ENCODE data around the gene TMC7. TPM values are rescaled to one million over a fixed set of nuclear protein-coding genes. Genes with fewer than 3 reads are reported as not detected.

TMC7 gene
- total and polyA plus RNA-seq, 12 donors, result 0.76 to 1.9 (median 1.2) TPM

- Histone ChIP-seq H3K36me3 (no peaks in the 10 kb centered on the region), H3K27me3 (no peaks in the 10 kb centered on the region), H3K9me3 (no peaks in the 10 kb centered on the region), H3K4me1 (peaks cover 0 to 36% (median 7%) of the 10 kb centered on the region in 9 donors), H3K27ac (no peak overlapping the region), H3K4me3 (no peak overlapping the region)
- TF ChIP-seq CTCF (IDR thresholded peaks at IDR 0.05), result no peak
- ATAC-seq, result no peak
- intact Hi-C loops (cut with DNase I), result no loop called here
- 90 to 92% methylated on average over 9 of the region's 9 CpGs for WGBS, 2 donors
- no peak for DNase-seq
Measured at GRCh38 chr16:19108409-19109287, 124.9 kb downstream of the TMC7 start.

GRCh38 chr16:19109288-19109664 lies 125.5 kb downstream of the TMC7 start:
- Histone ChIP-seq H3K27me3 (no peaks in the 10 kb centered on the region), H3K9me3 (no peaks in the 10 kb centered on the region), H3K27ac (no peak overlapping the region), H3K36me3 (no peaks in the 10 kb centered on the region), H3K4me3 (no peak overlapping the region), H3K4me1 (peaks cover 0 to 36% (median 7%) of the 10 kb centered on the region in 9 donors)
- DNase-seq (no peak), ATAC-seq (no peak)
- intact Hi-C loops (cut with DNase I), result no loop called here
- TF ChIP-seq CTCF (IDR thresholded peaks at IDR 0.05), result no peak
- 93 to 94% methylated on average over 4 of the region's 4 CpGs for WGBS, 2 donors

- intact Hi-C loops (cut with DNase I), result loop anchor here in 3 of 10 donors (10.0 kb wide), 2 partner anchors 54 to 64 kb away; partner anchors contain the start of gene SYT17 (in 2 of the 3)
- Histone ChIP-seq H3K4me1 (peaks cover 7 to 47% (median 21%) of the 10 kb centered on the region in 9 donors), H3K36me3 (peaks cover 0 to 12% (median 0%) of the 10 kb centered on the region in 9 donors), H3K27me3 (peaks cover 0 to 4% (median 0%) of the 10 kb centered on the region in 7 donors), H3K27ac (no peak overlapping the region), H3K4me3 (no peak overlapping the region), H3K9me3 (no peaks in the 10 kb centered on the region)
- no peak for TF ChIP-seq CTCF (IDR thresholded peaks at IDR 0.05)
- DNase-seq (no peak), ATAC-seq (no peak)
- WGBS, 2 donors, result 94 to 97% methylated on average over 4 of the region's 4 CpGs
Measured at GRCh38 chr16:19110537-19111360, 127.0 kb downstream of the TMC7 start.

GRCh38 chr16:19112099-19112407 lies 128.3 kb downstream of the TMC7 start:
- no peaks in the 10 kb centered on the region for H3K9me3 ChIP-seq
- ATAC-seq (no peak), DNase-seq (no peak)
- TF ChIP-seq CTCF (IDR thresholded peaks at IDR 0.05), result no peak
- peak overlapping the region in 1 of 10 donors; percentile 99 for H3K27ac ChIP-seq
- 89 to 94% methylated on average over 2 of the region's 2 CpGs for WGBS, 2 donors
- peaks cover 13 to 52% (median 34%) of the 10 kb centered on the region in 9 donors for H3K4me1 ChIP-seq
- peaks cover 0 to 24% (median 0%) of the 10 kb centered on the region in 9 donors for H3K36me3 ChIP-seq
- intact Hi-C loops (cut with DNase I), result loop anchor here in 3 of 10 donors (10.0 kb wide), 2 partner anchors 53 to 63 kb away; partner anchors contain the start of gene SYT17 (in 2 of the 3)
- H3K27me3 ChIP-seq, result peaks cover 0 to 4% (median 0%) of the 10 kb centered on the region in 7 donors
- H3K4me3 ChIP-seq, result no peak overlapping the region
